COR-L47 (cell line): Measurements from ENCODE around the gene GBP3.
A peak's percentile ranks its signal among the peaks of the same experiment; 100 is the strongest.
"Not testable (repeated sequence)": the region's sequence is repeated elsewhere in the genome, so short reads cannot be mapped to it uniquely, and the experiment has no call there.

Experiments
- DNase-seq: peaks from one replicate; lab custom pipeline; 2025; lab: John Stamatoyannopoulos, UW

GBP3 gene

DNA sequence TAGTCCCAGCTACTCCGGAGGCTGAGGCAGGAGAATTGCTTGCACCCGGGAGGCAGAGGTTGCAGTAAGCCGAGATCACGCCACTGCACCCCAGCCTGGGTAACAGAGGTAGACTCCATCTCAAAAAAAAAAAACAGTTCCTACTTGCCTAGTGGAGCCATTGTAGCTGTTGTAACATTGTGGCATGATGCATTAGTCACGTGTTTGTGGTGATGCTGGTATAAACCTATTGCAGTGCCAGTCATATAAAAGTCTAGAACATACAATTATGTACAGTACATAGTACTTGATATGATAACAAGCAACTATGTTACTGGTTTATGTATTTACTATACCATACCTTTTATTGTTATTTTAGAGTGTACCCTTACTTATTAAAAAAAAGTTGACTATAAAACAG is 46.4 kb downstream of the GBP3 start:
- DNase-seq, result no peak

DNA sequence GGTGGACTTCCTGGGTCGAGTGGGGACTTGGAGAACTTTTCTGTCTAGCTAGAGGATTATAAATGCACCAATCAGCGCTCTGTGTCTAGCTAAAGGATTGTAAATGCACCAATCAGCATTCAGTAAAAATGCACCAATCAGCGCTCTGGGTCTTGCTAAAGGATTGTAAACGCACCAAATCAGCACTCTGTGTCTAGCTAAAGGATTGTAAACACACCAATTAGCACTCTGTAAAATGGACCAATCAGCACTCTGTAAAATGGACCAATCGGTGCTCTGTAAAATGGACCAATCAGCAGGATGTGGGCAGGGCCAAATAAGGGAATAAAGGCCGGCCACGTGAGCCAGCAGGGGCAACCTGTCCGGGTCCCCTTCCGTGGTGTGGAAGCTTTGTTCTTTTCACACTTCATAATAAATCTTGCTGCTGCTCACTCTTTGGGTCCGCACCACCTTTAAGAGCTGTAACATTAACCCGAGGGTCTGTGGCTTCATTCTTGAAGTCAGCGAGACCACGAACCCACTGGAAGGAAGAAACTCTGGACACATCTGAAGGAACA is 48.0 kb downstream of the GBP3 start:
- DNase-seq, result not testable (repeated sequence)

DNA sequence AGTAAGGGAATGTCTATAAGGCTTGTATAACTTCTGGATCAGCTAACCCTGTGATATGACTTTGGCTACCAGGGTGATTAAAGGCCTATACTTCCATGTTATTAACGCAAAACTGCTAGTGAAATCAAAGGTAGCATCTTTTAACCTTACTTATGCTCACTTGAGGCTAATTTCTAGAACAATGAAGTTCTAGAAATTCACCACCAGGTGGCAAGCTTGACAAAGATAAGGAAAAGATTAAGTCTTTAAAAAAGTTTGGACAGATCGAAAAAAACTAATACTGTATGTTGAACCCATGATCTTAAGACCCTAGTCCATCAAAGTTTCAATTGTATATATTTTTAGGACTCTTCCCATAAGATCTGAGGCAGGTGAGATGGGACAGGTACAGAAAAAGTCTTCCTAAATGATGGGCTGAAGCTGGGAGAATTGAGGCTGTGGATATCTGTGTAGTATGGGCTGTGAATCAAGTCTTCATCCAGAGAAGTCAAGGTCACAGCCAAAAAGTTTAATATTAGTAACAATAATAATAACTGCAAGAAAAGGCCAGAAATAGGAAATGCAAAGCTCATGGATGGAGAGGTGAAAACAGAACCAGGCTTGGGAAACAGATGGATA is 49.0 kb downstream of the GBP3 start:
- DNase-seq, result peak; percentile 20

DNA sequence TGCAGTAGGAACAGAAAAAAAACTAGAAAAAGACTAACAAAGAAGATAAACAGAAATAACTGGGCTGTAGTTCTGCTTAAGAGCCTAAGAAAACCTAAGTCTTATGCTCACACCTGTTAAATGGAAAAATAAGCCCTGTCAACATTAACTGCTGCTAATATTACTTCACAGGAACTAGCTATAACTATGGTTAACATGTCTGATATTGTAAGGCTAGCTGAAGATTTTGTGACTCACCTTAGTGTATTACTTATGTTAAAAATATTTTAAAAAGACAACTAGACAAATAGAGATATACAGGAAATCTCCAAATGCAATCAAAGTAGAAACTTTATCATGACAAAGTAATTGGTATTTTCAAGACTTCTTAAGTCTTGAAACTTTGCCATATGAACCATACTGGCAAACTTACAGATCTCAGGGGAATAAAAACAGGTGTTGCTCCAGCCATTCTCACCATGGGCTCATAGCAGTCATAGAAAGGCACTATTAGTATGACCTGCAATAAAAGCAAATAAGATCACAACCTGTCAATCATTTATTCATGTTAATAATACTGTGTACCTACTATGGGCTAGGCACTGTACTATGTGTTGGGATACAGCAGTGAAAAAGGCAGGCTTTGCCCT is 60.9 kb downstream of the GBP3 start:
- DNase-seq, result no peak

DNA sequence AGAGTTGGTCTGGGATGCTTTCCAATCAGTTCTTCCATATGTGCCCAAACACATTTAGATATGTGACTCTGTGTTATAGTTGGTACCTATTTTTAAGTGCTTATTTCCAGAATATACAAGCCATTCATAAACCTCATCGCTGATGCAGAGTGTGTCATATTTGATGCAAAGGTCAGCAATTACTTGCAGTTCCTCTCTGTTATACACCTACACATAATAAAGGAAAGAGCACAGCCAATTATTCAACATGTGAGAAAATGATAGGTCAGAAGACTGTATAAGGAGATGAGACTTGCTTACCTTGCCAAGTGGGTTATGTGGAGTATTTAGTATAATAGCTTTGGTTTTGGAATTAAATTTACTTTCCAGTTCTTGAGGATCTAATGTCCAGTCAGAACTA is 61.6 kb downstream of the GBP3 start:
- no peak for DNase-seq
